HepG2 (cell line): ENCODE data around the gene SPPL3. TPM values are rescaled to one million over a fixed set of nuclear protein-coding genes. Genes with fewer than 3 reads are reported as not detected.
A peak's percentile ranks its signal among the peaks of the same experiment; 100 is the strongest.

Experiments
- ATAC-seq: fragments of 200-7000 bp; cut with Tn5 transposase; 3 replicates; pipeline ENCODE4 v1.9.1; 2020; ENCODE audit warnings: mild to moderate bottlenecking, moderate library complexity
- BruUV-seq: library from RNA; stranded (reverse); fragments of 400-500 nt; replicated peaks from 2 replicates; lab custom pipeline; 2021; lab: Mats Ljungman, UMichigan
- CTCF ChIA-PET: fragments of 300-600 bp; formaldehyde crosslinking; extraction: SDS; loops from one replicate; lab custom pipeline; 2021; ENCODE audit warnings: low total read pairs, inconsistent platforms, low intra/inter-chr PET ratio; lab: Yijun Ruan, JAX
- POLR2A ChIA-PET: fragments of 350-600 bp; sonication (Branson Sonifier 250); formaldehyde crosslinking; loops from one replicate; lab custom pipeline; 2020; ENCODE audit warnings: antibody characterized with exemption, inconsistent platforms; lab: Yijun Ruan, JAX
- DNase-seq: peaks from one replicate; pipeline ENCODE4 v3.0.0-alpha.2; 2015; ENCODE audit warnings: low spot score
- FAIRE-seq: peaks from 3 replicates; lab custom pipeline; 2011; peaks lifted over from hg19 to GRCh38; lab: Jason Lieb, UNC
- H2AFZ ChIP-seq: one replicate; pipeline ENCODE4 v1.6.1; 2011; ENCODE audit warnings: low read length, inconsistent platforms
- H3K27ac ChIP-seq: fragments of 300-600 bp; 3 replicates; pipeline ENCODE4 v1.8.0; 2011; ENCODE audit warnings: mixed run types, mild to moderate bottlenecking, mixed read lengths, low read length, inconsistent platforms; ENCODE audit not compliant: insufficient read depth; ENCODE audit errors: extremely low read length
- H3K27me3 ChIP-seq, 2 experiments: fragments of 200-600 bp in 1 of 2; 2 replicates in 1 of 2; 3 replicates in 1 of 2; pipeline versions ENCODE4 v1.6.0 to v1.8.0; 2011; ENCODE audit warnings: low read length in 2 of 2, mild to moderate bottlenecking in 2 of 2, moderate library complexity in 2 of 2, inconsistent platforms in 1 of 2; ENCODE audit not compliant: insufficient read depth in 2 of 2, control insufficient read depth in 1 of 2
- H3K36me3 ChIP-seq, 2 experiments: fragments of 200-600 bp in 1 of 2; replicated peaks in 1 of 2; 2 replicates in 1 of 2; 3 replicates in 1 of 2; pipeline versions ENCODE4 v1.5.1 to v1.8.0; 2011; ENCODE audit warnings: low read length in 2 of 2, inconsistent platforms in 1 of 2; ENCODE audit not compliant: insufficient read depth in 2 of 2, control insufficient read depth in 1 of 2
- H3K4me1 ChIP-seq: 2 replicates; pipeline ENCODE4 v1.5.1; 2012; ENCODE audit warnings: low read length, inconsistent platforms; ENCODE audit not compliant: insufficient read depth
- H3K4me2 ChIP-seq: 2 replicates; pipeline ENCODE4 v1.6.0; 2011; ENCODE audit warnings: low read depth, low read length, inconsistent platforms
- H3K4me3 ChIP-seq, 3 experiments: fragments of 200-600 bp in 1 of 3; sonication (generic), shearing (Covaris generic) in 1 of 3; replicated peaks in 1 of 3; 2 replicates each; pipeline ENCODE4 v1.5.1; 2011 to 2016; ENCODE audit warnings: low read length in 3 of 3, inconsistent platforms in 2 of 3, low read depth in 2 of 3, mild to moderate bottlenecking in 2 of 3, control low read depth in 1 of 3, mixed read lengths in 1 of 3; ENCODE audit not compliant: insufficient read depth in 1 of 3
- H3K79me2 ChIP-seq: one replicate; pipeline ENCODE4 v1.6.1; 2011; ENCODE audit warnings: low read length, inconsistent platforms; ENCODE audit not compliant: insufficient read depth
- H3K9ac ChIP-seq: 2 replicates; pipeline ENCODE4 v1.6.0; 2011; ENCODE audit warnings: mild to moderate bottlenecking, low read depth, low read length, inconsistent platforms; ENCODE audit not compliant: insufficient read depth
- H3K9me3 ChIP-seq: 2 replicates; pipeline ENCODE4 v1.5.1; 2012; ENCODE audit warnings: mild to moderate bottlenecking, low read length
- H4K20me1 ChIP-seq: 2 replicates; pipeline ENCODE4 v1.6.0; 2011; ENCODE audit warnings: inconsistent platforms, mild to moderate bottlenecking, low read length, moderate library complexity; ENCODE audit not compliant: insufficient read depth
- CEBPB ChIP-seq: IDR thresholded peaks from 2 replicates; pipeline ENCODE4 v1.6.1; 2011; ENCODE audit warnings: low read depth, low read length, improper control_type of control experiment, borderline replicate concordance
- HOMEZ ChIP-seq: IDR thresholded peaks from 2 replicates; pipeline ENCODE4 v1.6.1; 2016; ENCODE audit warnings: low read depth
- PLSCR1 ChIP-seq: sonication (generic); formaldehyde crosslinking; IDR thresholded peaks from 2 replicates; pipeline ENCODE4 v1.5.0; 2020; ENCODE audit warnings: missing genetic modification reagents, mild to moderate bottlenecking, borderline replicate concordance
- STAT6 ChIP-seq: sonication (generic); formaldehyde crosslinking; IDR thresholded peaks from 2 replicates; pipeline ENCODE4 v1.4.0; 2020; ENCODE audit warnings: missing genetic modification reagents, mild to moderate bottlenecking, borderline replicate concordance
- TFE3 ChIP-seq: IDR thresholded peaks from 2 replicates; pipeline ENCODE4 v1.6.1; 2016
- WGBS: methylation state at CpG from one replicate; pipeline ENCODE4 v1.1.6; 2017; ENCODE audit warnings: low lambda C conversion rate; 5-methylcytosine and 5-hydroxymethylcytosine counted together
- in situ Hi-C: cut with HindIII; loops from 2 replicates; pipeline ENCODE4 v1.10.0; 2017; ENCODE audit warnings: low pct_unique_long_range_greater_than_20kb; ENCODE audit not compliant: extremely low pct_ligation_motif_present
- intact Hi-C: fragments of 100-400 bp; cut with micrococcal nuclease; formaldehyde crosslinking; loops from one replicate; pipeline ENCODE4 v1.10.0; 2022; ENCODE audit not compliant: unreplicated experiment
- polyA plus RNA-seq, 8 experiments: library from polyadenylated mRNA; depleted of rRNA in 3 of 8; stranded (reverse) in 7 of 8; unstranded in 1 of 8; fragments of >200 nt; fragmentation: Illumina TruSeq in 4 of 8; extraction: Trizol in 4 of 8; gene quantifications; 2 replicates each; pipeline versions ENCODE4 v1.2.1 to v1.2.3, GENCODE V29; 2011 to 2016; ENCODE audit warnings: low read depth in 4 of 8, missing spikeins in 1 of 8, mixed read lengths in 1 of 8; ENCODE audit not compliant: insufficient read depth in 1 of 8
- total RNA-seq, 5 experiments: library from RNA; depleted of rRNA; stranded (reverse); fragments of >200 nt; fragmentation: Illumina TruSeq; extraction: Trizol; gene quantifications; 2 replicates each; pipeline ENCODE4 v1.2.3, GENCODE V29; 2016; ENCODE audit warnings: low read depth in 1 of 5
- TF ChIP-seq, protein P1 (sequence below): sonication (generic); formaldehyde crosslinking; IDR thresholded peaks from 2 replicates; pipeline ENCODE4 v1.4.0; 2020; ENCODE audit warnings: mild to moderate bottlenecking, missing genetic modification reagents

Gene SPPL3
- total and polyA plus RNA-seq, 2 of the 13 experiments (the other 11 are each of a cell fraction or from before 2014, with no cell fraction given) = 8.9 to 9.1 TPM

DNA sequence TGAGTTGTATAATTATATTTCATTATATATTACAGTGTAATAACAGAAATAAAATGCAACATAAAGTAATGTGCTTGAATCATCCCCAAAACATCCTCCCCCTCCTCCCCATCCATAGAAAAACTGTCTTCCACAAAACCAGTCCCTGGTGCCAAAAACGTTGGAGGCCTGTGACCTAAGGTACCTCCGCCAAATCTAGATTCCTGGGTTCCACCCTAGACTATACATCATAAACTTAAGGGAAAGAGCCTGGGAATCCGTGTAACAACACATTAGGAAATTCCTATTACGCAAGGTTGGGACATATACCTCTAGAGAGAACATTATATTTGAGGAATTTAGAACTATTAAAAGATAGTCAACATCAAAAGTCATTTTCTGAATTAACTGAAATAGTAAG is 38.0 kb downstream of the SPPL3 start:
- BruUV-seq = no TSS peak
- H3K9ac ChIP-seq = no peak overlapping the region
- H3K4me2 ChIP-seq = no peak overlapping the region
- 0 out of 2 replicates have a peak, but pooled peaks cover 8% of the 10 kb centered on the region for H4K20me1 ChIP-seq
- peaks cover 6% of the 10 kb centered on the region for H3K4me1 ChIP-seq
- no peaks in the 10 kb centered on the region for H3K9me3 ChIP-seq
- CTCF ChIA-PET = no interaction called here
- H3K79me2 ChIP-seq = peaks cover 44% of the 10 kb centered on the region
- no peak overlapping the region for H2AFZ ChIP-seq
- 85% methylated on average over 4 of the region's 4 CpGs for WGBS
- DNase-seq = no peak
- no peak for FAIRE-seq
- TF ChIP-seq CEBPB (peak; percentile 44; the same call in 1 of the 2 replicates), PLSCR1 (CRISPR knock-in tag) (no peak)
- TF ChIP-seq, all 625 proteins: peak for 1
- Histone ChIP-seq H3K36me3 (peaks cover 1 to 5% of the 10 kb centered on the region in 2 experiments; a peak in 3 of 5 replicates), H3K27ac (no peak overlapping the region), H3K27me3 (no peaks in the 10 kb centered on the region), H3K4me3 (no peak overlapping the region)
- in situ Hi-C loops (no loop called here), intact Hi-C loops (no loop called here)
- no peak for ATAC-seq
- POLR2A ChIA-PET = no interaction called here

DNA sequence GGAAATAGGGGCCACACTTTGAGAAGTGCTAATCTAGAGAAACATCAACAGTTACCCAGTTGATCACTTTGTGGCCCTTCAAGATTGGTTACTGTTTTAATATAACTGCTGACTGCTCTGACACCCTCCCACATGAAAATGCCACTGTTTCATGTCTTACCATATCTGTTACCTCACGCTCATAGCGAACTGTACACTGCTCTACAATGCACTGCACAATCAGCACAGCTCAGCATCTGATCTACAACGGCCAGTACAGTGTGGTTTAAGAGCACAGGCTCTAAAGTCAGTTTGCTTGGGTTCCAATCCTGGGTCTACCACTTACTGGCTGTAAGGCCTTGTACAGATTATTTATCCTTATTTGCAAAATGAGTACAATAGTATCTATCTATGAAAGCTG is 39.1 kb downstream of the SPPL3 start:
- 0 out of 2 replicates have a peak, but pooled peaks cover 8% of the 10 kb centered on the region for H4K20me1 ChIP-seq
- H3K4me1 ChIP-seq = peaks cover 8% of the 10 kb centered on the region
- no peak overlapping the region for H2AFZ ChIP-seq
- H3K9me3 ChIP-seq = no peaks in the 10 kb centered on the region
- H3K4me2 ChIP-seq = no peak overlapping the region
- H3K79me2 ChIP-seq = peaks cover 42% of the 10 kb centered on the region
- no peak overlapping the region for H3K27ac ChIP-seq
- 90% methylated on average over 3 of the region's 3 CpGs for WGBS
- no TSS peak for BruUV-seq
- H3K9ac ChIP-seq = no peak overlapping the region
- FAIRE-seq = no peak
- no peak overlapping the region for H3K4me3 ChIP-seq
- in situ Hi-C loops (no loop called here), intact Hi-C loops (no loop called here)
- ChIA-PET CTCF (no interaction called here), POLR2A (no interaction called here)
- peaks cover 1 to 5% of the 10 kb centered on the region in 2 experiments; a peak in 3 of 5 replicates for H3K36me3 ChIP-seq
- DNase-seq = no peak
- ATAC-seq = no peak
- no peaks in the 10 kb centered on the region for H3K27me3 ChIP-seq
- TF ChIP-seq HOMEZ (CRISPR knock-in tag) (no peak), STAT6 (CRISPR knock-in tag) (no peak), TFE3 (CRISPR knock-in tag) (no peak)
- TF ChIP-seq, protein P1, sequence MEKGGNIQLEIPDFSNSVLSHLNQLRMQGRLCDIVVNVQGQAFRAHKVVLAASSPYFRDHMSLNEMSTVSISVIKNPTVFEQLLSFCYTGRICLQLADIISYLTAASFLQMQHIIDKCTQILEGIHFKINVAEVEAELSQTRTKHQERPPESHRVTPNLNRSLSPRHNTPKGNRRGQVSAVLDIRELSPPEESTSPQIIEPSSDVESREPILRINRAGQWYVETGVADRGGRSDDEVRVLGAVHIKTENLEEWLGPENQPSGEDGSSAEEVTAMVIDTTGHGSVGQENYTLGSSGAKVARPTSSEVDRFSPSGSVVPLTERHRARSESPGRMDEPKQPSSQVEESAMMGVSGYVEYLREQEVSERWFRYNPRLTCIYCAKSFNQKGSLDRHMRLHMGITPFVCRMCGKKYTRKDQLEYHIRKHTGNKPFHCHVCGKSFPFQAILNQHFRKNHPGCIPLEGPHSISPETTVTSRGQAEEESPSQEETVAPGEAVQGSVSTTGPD (CRISPR knock-in tag) = no peak
